M059J (cell line): ENCODE data around the gene CD4. TPM values are rescaled to one million over a fixed set of nuclear protein-coding genes. Genes with fewer than 3 reads are reported as not detected.
A peak's percentile ranks its signal among the peaks of the same experiment; 100 is the strongest.
"Not testable (repeated sequence)": the region's sequence is repeated elsewhere in the genome, so short reads cannot be mapped to it uniquely, and the experiment has no call there.

Source experiments
- DNase-seq: peaks from one replicate; pipeline ENCODE4 v3.0.0-alpha.2; 2012; ENCODE audit warnings: low read depth
- total RNA-seq: library from RNA; depleted of rRNA; stranded (reverse); fragments of >200 nt; shearing (Covaris generic); gene quantifications from 2 replicates; pipeline ENCODE4 v1.2.3, GENCODE V29; 2014; rRNA removed

The CD4 gene
- total RNA-seq = not detected in 2 replicates

DNA sequence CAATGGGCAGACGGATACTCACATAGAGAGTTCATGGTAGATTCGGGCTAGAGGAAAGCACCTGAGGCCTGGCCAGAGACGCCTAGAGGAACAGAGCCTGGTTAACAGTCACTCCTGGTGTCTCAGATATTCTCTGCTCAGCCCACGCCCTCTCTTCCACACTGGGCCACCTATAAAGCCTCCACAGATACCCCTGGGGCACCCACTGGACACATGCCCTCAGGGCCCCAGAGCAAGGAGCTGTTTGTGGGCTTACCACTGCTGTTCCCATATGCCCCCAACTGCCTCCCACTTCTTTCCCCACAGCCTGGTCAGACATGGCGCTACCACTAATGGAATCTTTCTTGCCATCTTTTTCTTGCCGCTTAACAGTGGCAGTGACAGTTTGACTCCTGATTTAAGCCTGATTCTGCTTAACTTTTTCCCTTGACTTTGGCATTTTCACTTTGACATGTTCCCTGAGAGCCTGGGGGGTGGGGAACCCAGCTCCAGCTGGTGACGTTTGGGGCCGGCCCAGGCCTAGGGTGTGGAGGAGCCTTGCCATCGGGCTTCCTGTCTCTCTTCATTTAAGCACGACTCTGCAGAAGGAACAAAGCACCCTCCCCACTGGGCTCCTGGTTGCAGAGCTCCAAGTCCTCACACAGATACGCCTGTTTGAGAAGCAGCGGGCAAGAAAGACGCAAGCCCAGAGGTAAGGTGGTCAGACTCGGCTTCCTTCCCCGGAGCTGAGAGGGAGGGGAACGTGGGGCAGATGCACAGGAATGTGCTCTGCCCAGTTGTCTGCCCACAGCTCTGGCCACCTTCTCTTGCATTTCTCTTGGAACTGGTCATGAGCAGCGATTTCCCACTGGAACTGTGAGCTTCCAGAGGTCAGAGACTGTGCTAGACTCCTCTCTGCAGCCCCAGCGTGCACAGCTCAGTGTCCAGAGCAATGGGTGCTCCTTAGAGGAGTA lies at the start of gene CD4:
TSS of gene CD4 (plus strand) at position 557 of the 953 bp plus-strand sequence. CDS start 10,611 bp downstream, outside the sequence.
- no peak for DNase-seq

DNA sequence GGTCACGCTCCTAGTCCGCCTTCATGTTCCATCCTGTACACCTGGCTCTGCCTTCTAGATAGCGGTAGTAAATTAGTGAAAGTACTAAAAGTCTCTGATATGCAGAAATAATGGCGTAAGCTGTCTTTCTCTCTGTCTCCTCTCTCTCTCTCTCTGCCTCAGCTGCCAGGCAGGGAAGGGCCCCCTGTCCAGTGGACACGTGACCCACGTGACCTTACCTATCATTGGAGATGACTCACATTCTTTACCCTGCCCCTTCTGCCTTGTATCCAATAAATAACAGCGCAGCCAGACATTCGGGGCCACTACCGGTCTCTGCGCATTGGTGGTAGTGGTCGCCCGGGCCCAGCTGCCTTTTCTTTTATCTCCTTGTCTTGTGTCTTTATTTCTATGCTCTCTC lies 47.2 kb upstream of the CD4 start:
- not testable (repeated sequence) for DNase-seq

DNA sequence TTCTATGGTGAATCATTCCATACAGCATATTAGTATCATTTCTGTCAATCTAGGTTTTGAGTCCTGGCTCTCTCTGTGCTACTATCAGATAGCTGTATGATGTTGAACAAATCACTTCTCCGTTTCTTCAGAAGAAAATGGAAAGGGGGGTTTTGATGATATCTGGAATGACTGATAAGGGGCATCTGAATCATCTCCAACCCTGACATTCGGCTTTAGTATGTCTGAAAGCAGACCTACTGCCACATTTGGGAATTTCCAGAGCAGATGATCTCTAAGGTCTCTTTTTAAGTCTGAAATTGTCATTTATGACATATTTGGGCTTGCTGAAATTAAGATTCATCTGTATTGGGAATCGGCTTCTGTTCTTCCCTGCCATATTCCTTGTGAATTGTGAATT lies 46.5 kb upstream of the CD4 start:
- DNase-seq = no peak

DNA sequence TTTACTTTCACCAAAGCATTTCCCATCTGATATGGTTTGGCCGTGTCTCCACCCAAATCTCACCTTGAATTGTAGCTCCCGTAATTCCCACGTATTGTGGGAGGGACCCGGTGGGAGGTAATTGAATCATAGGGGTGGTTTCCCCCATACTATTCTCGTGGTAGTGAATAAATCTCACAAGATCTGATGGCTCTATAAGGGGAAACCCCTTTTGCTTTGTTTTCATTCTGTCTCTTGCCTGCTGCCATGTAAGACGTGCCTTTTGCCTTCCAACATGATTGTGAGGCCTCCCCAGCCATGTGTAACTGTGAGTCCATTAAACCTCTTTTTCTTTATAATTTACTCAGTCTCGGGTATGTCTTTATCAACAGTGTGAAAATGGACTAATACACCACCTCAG lies 46.0 kb upstream of the CD4 start:
- DNase-seq = not testable (repeated sequence)

GRCh38 chr12:6745741-6746525 lies 43.4 kb upstream of the CD4 start:
- peak; percentile 39 for DNase-seq

DNA sequence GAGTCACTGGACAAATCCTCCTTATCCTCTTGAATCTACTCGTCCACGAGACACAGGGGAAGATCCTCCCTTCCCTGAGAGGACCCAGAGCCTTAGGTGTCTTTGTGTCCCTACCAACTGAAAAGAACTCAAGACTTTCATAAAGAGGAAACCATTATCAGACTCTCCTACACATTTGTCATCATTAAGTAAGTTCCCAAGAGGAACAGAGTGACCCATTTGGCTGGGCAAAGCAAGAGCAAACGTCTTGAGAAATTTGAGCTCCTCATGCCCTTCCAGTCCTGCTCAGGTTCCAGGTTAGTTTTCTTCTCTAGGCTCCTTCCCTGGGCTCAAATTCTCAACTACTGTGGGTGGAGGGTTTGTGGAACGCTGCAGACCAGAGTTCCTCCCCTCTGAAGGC lies 42.1 kb upstream of the CD4 start:
- no peak for DNase-seq

DNA sequence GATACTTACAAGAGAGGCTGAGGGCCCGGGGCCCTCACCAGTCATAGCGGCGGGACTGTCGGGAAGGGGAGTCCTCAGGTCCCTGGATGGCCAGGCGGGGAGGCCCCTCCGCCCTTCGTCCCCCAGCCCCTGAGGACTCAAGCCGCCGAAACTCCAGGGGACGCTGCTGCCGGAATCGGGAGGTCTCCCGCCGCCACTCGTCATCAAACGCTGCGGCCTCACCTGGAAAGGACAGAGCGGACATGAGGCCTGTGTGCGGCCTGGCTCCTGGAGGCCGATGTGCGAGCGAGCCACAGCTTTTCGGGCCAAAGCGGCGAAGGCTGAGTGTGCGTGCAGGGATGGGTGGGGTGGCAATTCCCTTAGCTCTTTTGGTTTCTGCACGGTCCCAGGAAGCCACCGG lies 40.6 kb upstream of the CD4 start:
- no peak for DNase-seq

DNA sequence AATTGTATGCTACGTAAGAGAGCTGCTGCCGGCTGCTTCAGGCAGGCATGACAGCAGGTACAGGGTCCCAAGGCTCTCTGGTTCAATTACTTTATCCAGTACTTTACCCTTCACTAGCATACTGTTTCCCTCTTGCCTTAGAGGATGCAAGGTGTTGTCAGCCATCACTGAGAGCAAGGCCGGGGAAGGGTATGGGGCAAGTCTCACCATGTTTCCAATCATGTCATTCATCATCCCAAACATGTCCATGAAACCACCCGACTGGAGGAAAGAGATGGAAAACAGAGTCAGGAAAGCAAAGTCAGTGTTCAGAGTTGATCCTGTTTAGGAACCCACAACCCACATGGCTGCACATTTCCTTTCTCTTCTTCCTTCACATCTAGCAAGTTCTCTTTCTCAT lies 38.8 kb upstream of the CD4 start:
- DNase-seq = no peak

DNA sequence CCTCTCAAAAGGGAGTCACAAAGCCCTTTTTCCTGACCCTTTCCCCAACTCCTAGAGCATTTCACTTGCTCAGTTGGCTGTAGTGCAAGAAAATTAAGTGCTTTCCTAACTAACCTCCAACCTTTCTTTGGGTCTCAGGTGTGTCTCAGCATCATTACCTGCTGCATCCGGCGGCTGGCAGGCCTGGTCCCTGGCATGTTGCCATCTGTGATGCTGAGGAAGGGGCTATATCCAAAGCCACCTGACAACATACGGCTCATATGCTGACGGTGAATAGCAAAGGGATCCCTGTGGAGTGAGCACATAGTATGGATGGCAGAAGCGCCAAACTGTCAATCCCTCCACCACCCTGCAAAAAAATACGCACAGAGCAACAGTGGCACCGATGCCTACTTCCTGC lies 37.6 kb upstream of the CD4 start:
- no peak for DNase-seq

GRCh38 chr12:6752167-6752920 lies 37.0 kb upstream of the CD4 start:
- DNase-seq = peak; percentile 39

DNA sequence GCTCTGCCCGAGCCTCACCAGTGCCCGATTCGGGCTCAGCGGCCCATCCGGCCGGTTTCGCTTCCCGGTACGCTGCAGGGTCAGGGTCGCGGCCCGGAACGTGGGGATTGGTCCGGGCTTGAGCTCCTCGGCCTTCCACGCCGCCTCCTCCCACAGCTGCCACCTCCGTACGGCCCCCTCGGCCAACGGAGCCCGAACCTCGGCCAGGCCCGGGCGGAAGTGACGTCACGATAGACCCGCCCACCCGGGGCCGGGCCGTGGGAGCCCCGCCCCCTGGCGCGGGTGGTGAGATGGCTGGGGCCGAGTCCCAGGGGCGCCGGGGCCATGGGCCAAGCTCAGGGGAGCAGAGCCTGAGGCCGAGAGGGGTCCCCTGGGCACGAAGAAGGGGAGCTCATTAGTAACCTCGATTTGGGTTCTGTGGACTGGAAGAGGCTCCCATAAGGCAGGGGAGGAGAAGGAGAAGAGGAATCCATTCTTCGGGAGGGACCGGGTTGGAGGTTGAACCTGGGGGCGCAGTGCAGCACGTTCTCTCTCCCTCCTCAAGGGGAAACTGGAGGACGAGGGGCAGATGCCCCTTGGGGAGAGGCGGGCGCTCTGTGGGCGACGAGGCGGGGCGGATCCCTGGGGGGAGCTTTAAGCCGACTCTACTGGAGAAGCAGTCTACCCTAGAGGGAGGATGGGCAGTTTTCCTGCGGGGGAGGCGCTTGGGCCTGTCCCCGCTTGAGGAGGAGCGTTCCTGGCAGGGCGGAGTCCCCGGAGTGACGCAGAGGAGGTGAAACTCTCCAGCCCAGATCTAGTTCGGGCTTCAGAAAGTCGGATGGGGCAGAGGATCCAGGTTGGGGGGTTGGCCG lies 36.2 kb upstream of the CD4 start, which contains the start of gene MLF2:
TSS of gene MLF2 (minus strand) at position 221 of the 851 bp plus-strand sequence. CDS start 807 bp downstream, outside the sequence.
- DNase-seq = peak; percentile 98

DNA sequence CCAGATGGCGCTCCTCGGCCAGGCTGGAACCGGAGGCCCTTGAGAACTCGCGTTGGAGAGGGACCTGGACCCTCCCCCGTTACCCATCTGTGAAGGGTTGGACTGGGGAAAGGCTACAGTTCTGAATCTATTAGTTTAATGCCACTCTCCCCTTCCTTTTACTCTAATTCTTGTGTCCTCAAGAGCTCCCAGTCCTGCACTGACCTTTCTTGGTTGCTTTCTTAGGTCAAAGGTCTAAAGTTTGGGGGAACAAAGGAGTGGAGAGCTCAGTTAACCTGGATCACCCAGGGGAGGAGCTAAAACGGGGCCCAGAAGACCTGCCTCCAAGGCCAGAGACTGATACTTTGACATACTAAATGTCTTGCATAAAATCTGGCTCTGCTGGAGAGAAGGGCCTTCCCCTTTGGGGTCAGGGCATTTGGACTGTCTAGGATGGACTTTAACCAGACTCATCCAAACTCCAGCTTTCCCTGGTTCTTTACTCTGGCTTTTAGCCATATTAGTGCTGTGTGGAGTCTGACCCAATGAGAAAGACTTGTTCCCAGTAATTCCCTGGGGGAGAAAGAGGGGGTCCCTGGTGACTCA lies 35.5 kb upstream of the CD4 start:
- DNase-seq = no peak

DNA sequence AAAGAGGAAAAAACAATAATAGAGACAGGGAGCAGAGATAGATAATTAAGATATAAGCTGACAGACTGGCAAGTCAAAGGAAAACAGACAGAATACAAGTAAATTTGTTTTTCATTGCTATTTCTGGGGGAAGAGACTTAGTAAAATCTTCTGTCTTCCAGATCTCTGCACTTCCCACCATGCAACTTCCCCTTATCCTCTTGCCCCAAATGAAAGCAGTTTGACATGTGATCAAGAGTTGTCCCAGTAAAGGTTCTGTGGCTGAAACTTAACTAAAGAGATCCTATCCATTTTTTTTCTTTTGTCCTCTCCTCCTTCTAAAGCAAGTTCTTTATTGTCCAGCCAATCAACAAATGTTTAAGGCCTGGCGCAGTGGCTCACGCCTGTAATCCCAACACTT lies 34.9 kb upstream of the CD4 start:
- no peak for DNase-seq

DNA sequence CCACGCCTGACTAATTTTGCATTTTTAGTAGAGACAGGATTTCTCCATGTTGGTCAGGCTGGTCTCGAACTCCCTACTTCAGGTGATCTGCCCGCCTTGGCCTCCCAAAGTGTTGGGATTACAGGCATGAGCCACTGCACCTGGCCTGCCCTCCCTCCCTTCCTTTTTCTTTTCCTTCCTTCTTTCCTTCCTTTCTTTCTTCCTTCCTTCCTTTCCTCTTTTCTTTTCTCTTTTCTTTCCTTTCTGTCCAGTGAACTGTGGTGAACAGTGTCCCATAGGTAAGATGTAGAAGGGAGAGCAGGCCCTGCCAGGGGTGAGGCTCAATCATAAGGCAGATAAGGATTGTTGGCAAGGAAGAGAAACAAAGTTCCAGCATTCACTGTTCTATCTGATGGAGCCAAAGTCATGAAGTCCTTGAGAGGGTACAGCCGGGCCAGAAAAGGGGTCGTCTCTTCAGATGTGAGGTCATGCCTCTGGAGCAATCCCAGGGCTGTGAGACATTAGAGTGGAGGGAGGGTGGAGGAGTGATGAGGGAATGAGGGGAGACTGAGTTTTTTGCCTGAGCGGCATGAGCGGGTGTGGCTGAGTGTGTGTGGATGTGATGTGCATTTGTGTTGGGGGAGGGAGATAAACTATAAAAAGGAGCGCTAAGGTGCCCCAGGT lies 32.2 kb upstream of the CD4 start:
- no peak for DNase-seq

- DNase-seq = no peak
Observed at GRCh38 chr12:6758506-6759095, 30.7 kb upstream of the CD4 start.

GRCh38 chr12:6759741-6760140 lies 29.6 kb upstream of the CD4 start:
- no peak for DNase-seq

DNA sequence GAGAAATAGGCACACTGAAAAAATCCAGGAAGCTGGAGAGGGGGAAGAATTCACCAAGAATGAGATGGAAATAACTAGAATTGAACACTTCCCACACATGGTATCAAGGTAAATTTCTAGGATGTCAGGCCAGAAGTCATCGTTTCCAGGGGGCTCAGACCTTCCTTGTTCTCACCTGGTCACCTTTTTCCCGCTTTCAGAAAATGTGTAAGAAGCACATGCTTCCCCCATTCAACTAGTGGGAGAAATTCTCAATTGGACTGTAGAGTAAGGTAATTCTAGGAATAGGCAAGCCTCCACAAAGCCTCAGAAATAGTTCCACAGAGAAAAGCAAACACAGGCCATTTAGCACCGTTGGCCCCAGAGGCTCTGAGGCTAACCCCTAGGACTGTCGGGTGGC lies 25.9 kb upstream of the CD4 start:
- DNase-seq = no peak

- DNase-seq = peak; percentile 99
Observed at GRCh38 chr12:6764011-6764828, 25.1 kb upstream of the CD4 start.
